Ovary (tissue), 3 donors: Measurements from ENCODE around the gene L3MBTL2.

ENCODE experiments used
- CTCF ChIP-seq, 3 donors: fragments of 450-650 bp in 2 of 3; fragments of 200-600 bp in 1 of 3; IDR thresholded peaks; one replicate each; pipeline versions ENCODE4 v1.5.1 to v1.8.0; 2016 to 2022; ENCODE audit warnings: antibody characterized with exemption in 3 of 3, mild to moderate bottlenecking in 1 of 3
- EP300 ChIP-seq: sonication (generic); formaldehyde crosslinking; IDR thresholded peaks from one replicate; pipeline ENCODE4 v1.6.1; 2017; ENCODE audit warnings: antibody characterized with exemption
- POLR2A ChIP-seq: fragments of 450-650 bp; IDR thresholded peaks from one replicate; pipeline ENCODE4 v1.6.1; 2017; ENCODE audit warnings: antibody characterized with exemption, mild to moderate bottlenecking, moderate library complexity
- donor health status: DM: no; HTN: no; CAD: no.

- TF ChIP-seq EP300 = no peak
- TF ChIP-seq CTCF (IDR thresholded peaks at IDR 0.05) = no peak
- no peak for TF ChIP-seq POLR2A
Measured at GRCh38 chr22:41198027-41198580, 7.0 kb upstream of the L3MBTL2 start.
